HG02870 (cell line): ENCODE data around the gene DIP2C.
"Not testable (repeated sequence)": the region's sequence is repeated elsewhere in the genome, so short reads cannot be mapped to it uniquely, and the experiment has no call there.

Experiments used
- ATAC-seq: cut with Tn5 transposase; IDR thresholded peaks from one replicate; pipeline ENCODE4 v1.9.1; 2021; ENCODE audit warnings: mild to moderate bottlenecking, moderate library complexity; ENCODE audit not compliant: unreplicated experiment

DIP2C gene

GRCh38 chr10:324593-324992, 364.9 kb downstream of the DIP2C start:
- no peak for ATAC-seq

- peak; percentile 83 for ATAC-seq
Measured at GRCh38 chr10:323651-324293, 365.7 kb downstream of the DIP2C start.

GRCh38 chr10:323046-323445, 366.4 kb downstream of the DIP2C start:
- ATAC-seq: not testable (repeated sequence)

GRCh38 chr10:320771-321170, 368.7 kb downstream of the DIP2C start:
- no peak for ATAC-seq

GRCh38 chr10:317926-318325, 371.5 kb downstream of the DIP2C start:
- no peak for ATAC-seq

- peak; percentile 90 for ATAC-seq
Measured at GRCh38 chr10:317271-317769, 372.1 kb downstream of the DIP2C start.

- no peak for ATAC-seq
Measured at GRCh38 chr10:316390-316789, 373.1 kb downstream of the DIP2C start.

GRCh38 chr10:314871-315270, 374.6 kb downstream of the DIP2C start:
- no peak for ATAC-seq

GRCh38 chr10:314381-314780, 375.1 kb downstream of the DIP2C start:
- no peak for ATAC-seq

GRCh38 chr10:311901-312665, 377.4 kb downstream of the DIP2C start:
- ATAC-seq: no peak

- no peak for ATAC-seq
Measured at GRCh38 chr10:310976-311639, 378.4 kb downstream of the DIP2C start.

GRCh38 chr10:310371-310770, 379.1 kb downstream of the DIP2C start:
- ATAC-seq: no peak

- no peak for ATAC-seq
Measured at GRCh38 chr10:308572-309085, 380.8 kb downstream of the DIP2C start.

- ATAC-seq: no peak
Measured at GRCh38 chr10:308101-308500, 381.4 kb downstream of the DIP2C start.

- no peak for ATAC-seq
Measured at GRCh38 chr10:307659-308058, 381.8 kb downstream of the DIP2C start.

- ATAC-seq: no peak
Measured at GRCh38 chr10:306675-307185, 382.7 kb downstream of the DIP2C start.

GRCh38 chr10:306007-306674, 383.3 kb downstream of the DIP2C start:
- no peak for ATAC-seq

- no peak for ATAC-seq
Measured at GRCh38 chr10:305034-305433, 384.4 kb downstream of the DIP2C start.

GRCh38 chr10:301536-301935, 387.9 kb downstream of the DIP2C start:
- ATAC-seq: no peak

GRCh38 chr10:300580-300979, 388.9 kb downstream of the DIP2C start:
- not testable (repeated sequence) for ATAC-seq

- peak; percentile 66 for ATAC-seq
Measured at GRCh38 chr10:299969-300368, 389.5 kb downstream of the DIP2C start.
